Right lobe of liver (tissue), 6 donors: ENCODE data around the gene SEC11C. TPM values are rescaled to one million over a fixed set of nuclear protein-coding genes. Genes with fewer than 3 reads are reported as not detected.

Source experiments
- ATAC-seq, 4 donors: fragments of 200-7000 bp; cut with Tn5 transposase; one replicate each; pipeline ENCODE4 v1.9.1; 2020; ENCODE audit warnings: mild to moderate bottlenecking in 4 of 4, moderate library complexity in 4 of 4
- DNase-seq, 3 donors: peaks; one replicate each; pipeline ENCODE4 v3.0.0-alpha.2; 2020
- H3K27ac ChIP-seq, 3 donors: fragments of 200-600 bp; one replicate each; pipeline ENCODE4 v1.8.0; 2022
- H3K27me3 ChIP-seq, 2 donors: fragments of 200-600 bp; one replicate each; pipeline ENCODE4 v1.8.0; 2022
- H3K36me3 ChIP-seq, 4 donors: fragments of 200-600 bp; sonication (generic) in 1 of 4; one replicate each; pipeline versions ENCODE4 v1.5.1 to v1.8.0; 2017 to 2022; ENCODE audit warnings: control low read depth in 1 of 4
- H3K4me1 ChIP-seq, 4 donors: fragments of 200-600 bp; sonication (generic) in 1 of 4; one replicate each; pipeline versions ENCODE4 v1.5.1 to v1.8.0; 2017 to 2022; ENCODE audit warnings: control low read depth in 1 of 4
- H3K4me3 ChIP-seq, 3 donors: fragments of 200-600 bp; one replicate each; pipeline ENCODE4 v1.8.0; 2022
- H3K9me3 ChIP-seq, 4 donors: fragments of 200-600 bp; sonication (generic) in 1 of 4; one replicate each; pipeline versions ENCODE4 v1.5.1 to v1.8.0; 2017 to 2022; ENCODE audit warnings: control low read depth in 1 of 4
- POLR2A ChIP-seq: fragments of 450-650 bp; IDR thresholded peaks from one replicate; pipeline ENCODE4 v1.6.1; 2017; ENCODE audit warnings: antibody characterized with exemption, mild to moderate bottlenecking
- WGBS: methylation state at CpG from one replicate; pipeline ENCODE4 v1.1.6; 2018; ENCODE audit warnings: low coverage, low lambda C conversion rate; ENCODE audit not compliant: insufficient coverage; ENCODE audit errors: missing lambda C conversion rate; 5-methylcytosine and 5-hydroxymethylcytosine counted together
- intact Hi-C, 2 donors: fragments of 100-400 bp; cut with DNase I; formaldehyde crosslinking; loops; one replicate each; pipeline versions ENCODE4 v1.11.2 to v1.14.1; 2022
- long read RNA-seq: library from polyadenylated mRNA; unstranded; transcript quantifications from one replicate; pipeline ENCODE4 v2.0.0, GENCODE V29; 2019
- total RNA-seq, 6 experiments: library from RNA; depleted of rRNA in 2 of 6; stranded (reverse); fragments of >200 nt in 2 of 6; fragmentation: NEBNext Ultra II Directional in 3 of 6; extraction: Animal tissue kit (Norgen Biotek cat#: 25700) in 3 of 6; gene quantifications; one replicate each; pipeline versions ENCODE4 v1.1.0 to v1.2.4, GENCODE V29; 2016 to 2023
- TF ChIP-seq, protein P1 (sequence below), 4 donors: fragments of 200-600 bp in 3 of 4; fragments of 450-650 bp in 1 of 4; IDR thresholded peaks; one replicate each; pipeline versions ENCODE4 v1.5.1 to v1.8.0; 2016 to 2022; ENCODE audit warnings: antibody characterized with exemption in 4 of 4, mild to moderate bottlenecking in 2 of 4
- donor health status: DM: no; HTN: yes; CAD: no.
- donor health status: DM: no; HTN: no; CAD: no.
- donor health status: DM: no; HTN: no; CAD: no.
- donor health status: DM: no; HTN: yes; CAD: no.
- donor health status: DM: no; HTN: yes; CAD: no.

The SEC11C gene
- total RNA-seq, result 100 to 1,000 TPM in 1 of 6 experiments, 10 to 100 TPM in 5; 46.7 to 104 (median 85.3) TPM
- long read RNA-seq, transcript SEC11C-204 (6 exons, 1,202 nt), result major isoform, 21 of 24 reads
- long read RNA-seq, partial matches to known transcripts, result 0 of 24 reads
- long read RNA-seq, other reads (novel, unspliced or antisense), result 1 of 24 reads

DNA sequence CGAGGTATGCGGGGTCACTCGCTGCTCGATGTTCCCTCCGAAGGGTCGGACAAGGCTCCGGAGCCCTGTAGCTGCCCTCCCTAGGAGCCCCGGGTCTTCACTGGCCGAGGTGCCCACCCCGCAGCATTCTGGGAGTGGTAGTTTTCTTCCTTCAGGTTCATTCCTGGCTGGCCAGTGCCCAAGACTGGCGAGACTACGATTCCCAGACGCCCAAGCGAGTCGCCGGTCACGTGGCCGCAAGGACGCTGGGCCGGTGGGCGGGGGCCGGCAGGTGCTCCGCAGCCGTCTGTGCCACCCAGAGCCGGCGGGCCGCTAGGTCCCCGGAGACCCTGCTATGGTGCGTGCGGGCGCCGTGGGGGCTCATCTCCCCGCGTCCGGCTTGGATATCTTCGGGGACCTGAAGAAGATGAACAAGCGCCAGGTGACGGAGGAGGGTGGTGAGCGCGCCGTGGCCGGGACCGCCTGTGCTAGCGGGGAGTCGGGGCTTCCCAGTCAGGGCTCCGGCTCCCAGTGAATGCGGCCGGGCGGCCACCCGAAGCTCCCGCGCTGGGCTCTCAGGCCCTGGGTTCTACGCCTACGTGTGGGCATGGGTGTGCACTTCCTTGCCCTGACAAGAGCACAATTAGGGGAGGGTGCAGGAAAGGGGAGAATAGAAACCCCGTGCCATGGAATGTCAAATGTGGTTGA lies at the start of gene SEC11C:
Gene SEC11C (plus strand): TSS at position 270 of the 687 bp plus-strand sequence. CDS start 65 bp downstream, at position 335.
- H3K36me3 ChIP-seq, result no peaks in the 10 kb centered on the region
- H3K4me3 ChIP-seq, result peak within 1 kb of the TSS; percentile 78 to 98 (median 94)
- H3K27ac ChIP-seq, result peak within 1 kb of the TSS; percentile 16 to 77 (median 76)
- intact Hi-C loops, result no loop called here
- peak; percentile 97 to 99 (median 98) for DNase-seq
- peak; percentile 93 to 97 (median 94) for ATAC-seq
- no peaks in the 10 kb centered on the region for H3K9me3 ChIP-seq
- 0% methylated on average over 6 of the region's 55 CpGs for WGBS
- peaks cover 0 to 34% (median 6%) of the 10 kb centered on the region in 4 donors for H3K4me1 ChIP-seq
- no peaks in the 10 kb centered on the region for H3K27me3 ChIP-seq
- peak; percentile 69 for TF ChIP-seq POLR2A
- TF ChIP-seq, protein P1, sequence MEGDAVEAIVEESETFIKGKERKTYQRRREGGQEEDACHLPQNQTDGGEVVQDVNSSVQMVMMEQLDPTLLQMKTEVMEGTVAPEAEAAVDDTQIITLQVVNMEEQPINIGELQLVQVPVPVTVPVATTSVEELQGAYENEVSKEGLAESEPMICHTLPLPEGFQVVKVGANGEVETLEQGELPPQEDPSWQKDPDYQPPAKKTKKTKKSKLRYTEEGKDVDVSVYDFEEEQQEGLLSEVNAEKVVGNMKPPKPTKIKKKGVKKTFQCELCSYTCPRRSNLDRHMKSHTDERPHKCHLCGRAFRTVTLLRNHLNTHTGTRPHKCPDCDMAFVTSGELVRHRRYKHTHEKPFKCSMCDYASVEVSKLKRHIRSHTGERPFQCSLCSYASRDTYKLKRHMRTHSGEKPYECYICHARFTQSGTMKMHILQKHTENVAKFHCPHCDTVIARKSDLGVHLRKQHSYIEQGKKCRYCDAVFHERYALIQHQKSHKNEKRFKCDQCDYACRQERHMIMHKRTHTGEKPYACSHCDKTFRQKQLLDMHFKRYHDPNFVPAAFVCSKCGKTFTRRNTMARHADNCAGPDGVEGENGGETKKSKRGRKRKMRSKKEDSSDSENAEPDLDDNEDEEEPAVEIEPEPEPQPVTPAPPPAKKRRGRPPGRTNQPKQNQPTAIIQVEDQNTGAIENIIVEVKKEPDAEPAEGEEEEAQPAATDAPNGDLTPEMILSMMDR (IDR thresholded peaks at IDR 0.05), result no peak

DNA sequence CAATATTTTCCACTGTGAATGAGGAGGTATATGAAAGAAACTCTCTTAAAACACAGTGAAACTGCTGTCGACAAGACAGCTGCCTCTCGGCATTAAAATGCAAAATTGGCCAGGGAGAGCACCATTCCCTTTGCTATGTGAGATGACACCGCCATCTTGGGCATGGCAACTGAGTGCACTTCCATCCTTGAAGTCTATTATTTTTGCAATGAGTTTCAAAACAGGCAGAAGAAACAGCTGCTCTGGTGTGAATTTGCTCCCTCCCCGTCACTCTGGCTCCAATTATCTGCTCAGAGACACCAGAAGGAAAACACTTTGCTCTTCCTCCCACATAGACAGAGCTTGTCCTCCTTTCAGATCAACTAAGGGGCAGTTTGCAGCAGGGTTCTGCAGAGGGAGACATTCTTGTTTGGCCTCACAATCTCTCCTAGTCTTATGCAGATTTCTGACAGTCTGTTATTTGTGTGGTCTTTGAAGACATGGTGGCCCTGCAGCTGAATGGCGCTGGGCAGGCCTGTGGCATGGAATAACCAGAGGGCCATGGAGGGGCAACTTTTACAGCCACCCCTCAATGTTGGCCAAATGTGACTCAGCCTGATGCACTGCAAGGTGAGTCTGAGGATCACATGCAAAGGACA lies 48.6 kb upstream of the SEC11C start:
- intact Hi-C loops, result no loop called here
- H3K4me3 ChIP-seq, result no peak overlapping the region
- no peaks in the 10 kb centered on the region for H3K4me1 ChIP-seq
- no peaks in the 10 kb centered on the region for H3K9me3 ChIP-seq
- H3K27ac ChIP-seq, result no peak overlapping the region
- no peaks in the 10 kb centered on the region for H3K36me3 ChIP-seq
- TF ChIP-seq POLR2A, result no peak
- TF ChIP-seq, protein P1 (IDR thresholded peaks at IDR 0.05), result no peak
- 69% methylated on average over 4 of the region's 5 CpGs for WGBS
- ATAC-seq (no peak), DNase-seq (no peak)
- no peaks in the 10 kb centered on the region for H3K27me3 ChIP-seq

DNA sequence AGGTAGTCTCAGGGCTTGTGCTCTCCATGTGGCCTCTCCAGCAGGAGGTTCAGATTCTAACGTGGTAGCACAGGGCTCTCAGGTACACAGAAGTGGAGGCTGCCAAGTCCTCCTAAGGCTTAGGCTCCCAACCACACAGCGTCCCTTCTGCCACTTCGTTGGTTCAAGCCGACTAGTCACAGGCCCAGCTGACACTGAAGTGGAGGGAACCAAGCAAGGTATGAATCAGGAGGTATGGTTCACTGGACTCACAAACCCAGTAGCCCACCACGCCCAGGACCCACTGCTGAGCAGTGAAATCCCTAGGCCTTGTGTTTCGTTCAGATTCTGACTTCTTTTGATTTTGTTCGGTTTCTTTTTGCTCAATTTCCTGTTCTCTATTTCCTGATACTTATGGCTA lies 46.0 kb upstream of the SEC11C start:
- Histone ChIP-seq H3K9me3 (no peaks in the 10 kb centered on the region), H3K27me3 (no peaks in the 10 kb centered on the region), H3K4me3 (no peak overlapping the region), H3K27ac (no peak overlapping the region), H3K36me3 (no peaks in the 10 kb centered on the region), H3K4me1 (no peaks in the 10 kb centered on the region)
- intact Hi-C loops, result no loop called here
- no peak for TF ChIP-seq POLR2A
- TF ChIP-seq, protein P1 (IDR thresholded peaks at IDR 0.05), result no peak
- ATAC-seq, result peak in 1 of 4 donors; percentile 14
- no peak for DNase-seq
- 75% methylated on average over 2 of the region's 7 CpGs for WGBS

DNA sequence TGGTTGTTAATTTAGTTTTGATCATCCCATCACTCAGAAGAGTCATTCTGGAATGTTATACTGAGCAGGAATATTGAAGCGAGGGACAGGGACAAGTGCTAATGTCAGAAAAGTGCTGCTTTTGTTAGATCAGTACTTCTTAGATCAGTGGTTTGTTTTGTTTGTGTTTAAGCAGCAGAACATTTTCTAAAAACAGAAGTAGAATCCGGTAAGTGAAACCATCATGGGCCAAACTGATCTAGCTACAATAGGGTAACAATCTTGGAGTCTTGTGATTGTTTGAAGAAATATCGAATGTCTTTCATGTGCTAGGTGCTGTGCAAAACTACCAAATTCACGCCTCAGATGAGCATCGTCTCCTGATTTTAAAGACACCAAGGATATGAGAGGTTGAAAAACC lies 45.1 kb upstream of the SEC11C start:
- Histone ChIP-seq H3K4me1 (no peaks in the 10 kb centered on the region), H3K9me3 (no peaks in the 10 kb centered on the region), H3K27ac (no peak overlapping the region), H3K36me3 (no peaks in the 10 kb centered on the region), H3K4me3 (no peak overlapping the region), H3K27me3 (no peaks in the 10 kb centered on the region)
- DNase-seq (no peak), ATAC-seq (no peak)
- 65% methylated on average over 4 of the region's 5 CpGs for WGBS
- TF ChIP-seq, protein P1 (IDR thresholded peaks at IDR 0.05), result no peak
- no peak for TF ChIP-seq POLR2A
- intact Hi-C loops, result no loop called here
